Right cardiac atrium (tissue), 5 donors: Measurements from ENCODE around the gene UNC79. TPM values are rescaled to one million over a fixed set of nuclear protein-coding genes. Genes with fewer than 3 reads are reported as not detected.
A peak's percentile ranks its signal among the peaks of the same experiment; 100 is the strongest.

Experiments
- ATAC-seq, 2 donors: fragments of 200-7000 bp; cut with Tn5 transposase; one replicate each; pipeline versions ENCODE4 v1.8.0 to v1.9.1; 2020; ENCODE audit warnings: moderate library complexity in 2 of 2, mild to moderate bottlenecking in 1 of 2
- DNase-seq, 3 donors: peaks; one replicate each; pipeline ENCODE4 v3.0.0-alpha.2; 2020
- H3K27ac ChIP-seq: one replicate; pipeline ENCODE4 v1.5.1; 2013; ENCODE audit warnings: mild to moderate bottlenecking, low read length, control low read depth, moderate library complexity
- H3K27me3 ChIP-seq: one replicate; pipeline ENCODE4 v1.6.1; 2013; ENCODE audit not compliant: control insufficient read depth, insufficient read depth
- H3K4me1 ChIP-seq: one replicate; pipeline ENCODE4 v1.6.1; 2013; ENCODE audit warnings: low read length; ENCODE audit not compliant: control insufficient read depth, insufficient read depth
- H3K4me3 ChIP-seq: one replicate; pipeline ENCODE4 v1.5.1; 2013; ENCODE audit warnings: low read length, control low read depth
- H3K9me3 ChIP-seq: one replicate; pipeline ENCODE4 v1.6.1; 2013; ENCODE audit warnings: low read length; ENCODE audit not compliant: control insufficient read depth
- WGBS: extraction: QIAGEN DNeasy Blood & Tissue Kit; methylation state at CpG from one replicate; pipeline ENCODE4 v1.1.7; 2013; 5-methylcytosine and 5-hydroxymethylcytosine counted together
- intact Hi-C, 4 donors: fragments of 100-400 bp; cut with DNase I; formaldehyde crosslinking; loops; one replicate each; pipeline versions ENCODE4 v1.11.0 to v1.14.0; 2022 to 2023
- polyA plus RNA-seq: library from polyadenylated mRNA; stranded (reverse); fragments of 200-250 nt; gene quantifications from one replicate; pipeline ENCODE4 v1.2.3, GENCODE V29; 2013
- total RNA-seq, 4 donors: library from RNA; stranded (reverse); fragmentation: NEBNext Ultra II Directional; extraction: Animal tissue kit (Norgen Biotek cat#: 25700); gene quantifications; one replicate each; pipeline ENCODE4 v1.2.1, GENCODE V29; 2021
- donor health status: healthy with polysubstance abuse.
- donor health status: DM: no; HTN: yes; CAD: no.
- donor health status: DM: no; HTN: no; CAD: no.
- donor health status: DM: no; HTN: yes; CAD: no; lungs with severe emphysema.
- donor health status: DM: yes; HTN: yes; CAD: no.

Gene UNC79
- total and polyA plus RNA-seq, 5 donors, result 0.16 to 0.40 (median 0.22) TPM

DNA sequence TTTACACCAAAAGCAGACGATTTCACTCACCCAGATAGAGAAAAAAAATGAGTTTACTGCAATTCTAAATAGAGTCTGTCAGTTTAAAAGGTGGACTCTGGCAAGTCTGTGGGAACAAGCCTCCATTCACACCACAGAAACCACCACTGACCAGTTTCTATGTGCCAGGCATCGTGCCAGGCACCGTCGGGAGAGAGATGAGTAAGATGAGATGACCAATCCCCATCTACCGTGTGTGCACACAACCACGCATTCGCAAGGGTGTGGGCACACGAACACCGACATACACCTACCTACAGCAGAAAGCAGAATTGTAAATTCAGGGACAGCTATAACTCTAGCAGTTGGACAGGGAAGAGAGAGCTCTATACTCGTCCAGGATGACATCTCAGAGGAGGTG, 299.3 kb downstream of the UNC79 start:
- Histone ChIP-seq H3K27me3 (no peaks in the 10 kb centered on the region), H3K9me3 (no peaks in the 10 kb centered on the region), H3K27ac (no peak overlapping the region), H3K4me3 (no peak overlapping the region), H3K4me1 (no peaks in the 10 kb centered on the region)
- ATAC-seq (no peak), DNase-seq (no peak)
- intact Hi-C loops, result no loop called here
- 81% methylated on average over 10 of the region's 10 CpGs for WGBS

DNA sequence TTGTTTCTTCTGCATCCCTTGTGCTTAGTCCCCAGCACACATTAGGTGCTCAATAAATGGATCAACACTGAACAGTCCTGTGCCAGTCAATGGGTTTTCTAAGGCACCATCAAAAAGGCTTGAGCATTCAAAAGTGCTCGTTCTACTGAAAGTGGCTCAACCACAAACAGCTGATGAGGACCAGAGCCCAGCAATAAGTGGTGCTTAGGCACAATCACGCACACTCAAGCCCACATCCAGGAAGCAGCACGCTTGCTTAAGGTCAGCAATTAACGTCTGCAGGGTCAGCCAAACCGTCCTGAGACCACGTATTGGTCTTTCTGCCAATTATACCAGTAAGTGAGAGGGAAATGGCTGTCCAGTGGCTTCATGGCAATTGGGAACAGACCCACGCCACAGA, 301.0 kb downstream of the UNC79 start:
- H3K4me1 ChIP-seq, result no peaks in the 10 kb centered on the region
- intact Hi-C loops, result no loop called here
- no peak for ATAC-seq
- DNase-seq, result no peak
- WGBS, result 53% methylated on average over 7 of the region's 7 CpGs
- no peak overlapping the region for H3K27ac ChIP-seq
- H3K27me3 ChIP-seq, result no peaks in the 10 kb centered on the region
- no peak overlapping the region for H3K4me3 ChIP-seq
- H3K9me3 ChIP-seq, result no peaks in the 10 kb centered on the region

DNA sequence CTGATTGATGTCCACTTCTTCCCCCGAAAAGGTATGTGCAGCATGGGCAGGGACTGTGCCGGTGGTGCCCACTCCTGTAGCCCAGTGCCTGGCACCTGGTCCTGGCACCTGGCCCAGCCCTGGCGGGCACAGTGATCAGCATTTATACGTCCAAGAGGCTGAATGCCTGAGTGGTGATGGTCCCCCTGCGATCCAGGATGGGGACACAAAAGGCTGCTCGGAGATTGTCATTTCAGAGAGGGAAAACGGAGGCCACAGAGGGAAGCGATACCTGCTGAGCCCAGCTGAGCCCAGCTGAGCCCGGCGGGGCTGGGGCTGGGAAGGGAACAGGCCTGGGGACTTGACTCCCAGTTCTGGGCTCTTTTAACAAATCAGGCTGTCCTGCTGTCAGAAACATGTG, 301.8 kb downstream of the UNC79 start:
- ATAC-seq, result no peak
- Histone ChIP-seq H3K27ac (no peak overlapping the region), H3K9me3 (no peaks in the 10 kb centered on the region), H3K4me1 (no peaks in the 10 kb centered on the region), H3K4me3 (no peak overlapping the region), H3K27me3 (no peaks in the 10 kb centered on the region)
- DNase-seq, result no peak
- WGBS, result 82% methylated on average over 10 of the region's 10 CpGs
- intact Hi-C loops, result no loop called here

DNA sequence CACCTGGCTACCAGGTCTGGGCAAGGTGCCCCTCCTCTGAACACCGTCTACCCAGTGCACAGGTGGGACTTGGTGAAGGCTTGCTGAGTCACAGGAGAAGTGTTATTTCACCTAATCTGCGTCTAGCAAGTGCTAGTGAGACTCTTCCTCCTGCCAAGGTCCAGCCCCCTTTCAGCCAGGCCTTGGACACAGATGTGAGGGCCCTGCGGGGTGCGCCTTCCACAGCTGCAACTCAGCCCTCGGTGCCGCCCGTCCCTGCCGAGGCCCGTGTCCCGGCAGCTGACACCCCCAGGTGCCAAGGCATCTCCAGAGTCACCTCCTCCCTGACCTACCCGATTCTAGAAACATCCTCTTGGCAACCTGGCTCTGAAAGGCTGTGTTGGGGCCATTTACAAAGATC, 302.5 kb downstream of the UNC79 start:
- ATAC-seq (no peak), DNase-seq (no peak)
- Histone ChIP-seq H3K4me3 (no peak overlapping the region), H3K27me3 (no peaks in the 10 kb centered on the region), H3K27ac (no peak overlapping the region), H3K4me1 (no peaks in the 10 kb centered on the region), H3K9me3 (no peaks in the 10 kb centered on the region)
- intact Hi-C loops, result no loop called here
- 54% methylated on average over 11 of the region's 11 CpGs for WGBS

DNA sequence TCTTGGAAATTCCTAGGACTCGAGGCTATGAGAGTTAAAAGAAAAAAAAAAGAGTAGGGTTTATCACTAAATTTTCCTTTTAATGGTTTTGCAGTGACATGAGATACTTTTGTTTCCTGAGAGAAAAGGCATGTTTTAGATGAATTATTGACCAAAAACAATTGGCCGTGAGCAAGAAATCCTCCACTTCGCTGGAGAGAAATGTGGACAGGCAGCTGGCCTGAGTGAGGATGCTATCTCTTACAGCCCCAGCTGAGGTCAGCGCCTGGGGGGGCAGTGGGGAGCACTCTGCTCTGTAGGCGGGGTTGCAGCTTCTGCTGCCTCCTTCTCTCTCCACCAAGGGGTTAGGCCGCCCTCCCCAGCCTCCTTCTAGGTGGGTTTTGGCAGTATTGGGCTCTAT, 302.9 kb downstream of the UNC79 start:
- H3K27me3 ChIP-seq, result no peaks in the 10 kb centered on the region
- ATAC-seq (no peak), DNase-seq (peak in 2 of 3 donors; percentile 25 to 67)
- H3K9me3 ChIP-seq, result no peaks in the 10 kb centered on the region
- H3K4me1 ChIP-seq, result no peaks in the 10 kb centered on the region
- intact Hi-C loops, result no loop called here
- H3K4me3 ChIP-seq, result no peak overlapping the region
- whole genome bisulfite sequencing, result 49% methylated on average over 6 of the region's 6 CpGs
- no peak overlapping the region for H3K27ac ChIP-seq

DNA sequence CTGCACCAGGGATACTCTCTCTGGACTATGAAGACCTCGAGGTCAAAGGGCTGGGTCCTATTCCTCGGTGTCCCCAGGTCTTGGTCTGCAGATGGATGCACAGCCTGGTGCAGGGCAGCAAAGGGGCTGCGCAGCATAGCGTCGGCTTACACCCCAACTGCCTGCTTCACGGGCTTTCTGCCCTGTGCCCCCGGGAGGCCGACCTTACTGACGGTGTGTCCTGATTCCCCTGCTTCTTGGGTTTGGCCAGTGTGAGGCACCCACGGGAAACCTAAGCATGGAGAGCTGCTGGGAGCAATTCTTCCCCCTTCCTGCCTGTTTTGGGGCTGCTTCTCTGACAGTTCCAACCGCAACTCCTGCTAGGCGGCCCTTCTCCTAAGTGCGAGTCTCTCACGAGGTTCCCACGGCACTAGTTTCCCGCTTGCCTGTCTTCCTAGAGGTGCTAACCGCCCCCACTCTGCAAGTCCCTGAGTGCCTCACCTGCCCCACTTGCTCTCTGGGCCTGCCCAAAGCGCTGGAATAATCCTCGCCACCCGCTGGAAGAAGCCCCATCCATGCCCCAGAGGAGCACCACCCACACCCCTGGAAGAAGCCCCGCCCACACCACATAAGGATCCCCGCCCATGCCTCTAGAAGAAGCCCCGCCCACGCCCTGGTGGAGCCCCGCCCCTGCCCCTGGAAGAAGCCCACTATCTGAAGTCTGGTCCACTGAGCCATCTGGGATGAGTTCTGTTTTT, 303.5 kb downstream of the UNC79 start:
- Histone ChIP-seq H3K9me3 (no peaks in the 10 kb centered on the region), H3K4me3 (no peak overlapping the region), H3K27me3 (no peaks in the 10 kb centered on the region), H3K27ac (no peak overlapping the region), H3K4me1 (no peaks in the 10 kb centered on the region)
- intact Hi-C loops, result no loop called here
- peak in 2 of 3 donors; percentile 62 to 65 for DNase-seq
- 84% methylated on average over 25 of the region's 25 CpGs for WGBS
- ATAC-seq, result no peak

DNA sequence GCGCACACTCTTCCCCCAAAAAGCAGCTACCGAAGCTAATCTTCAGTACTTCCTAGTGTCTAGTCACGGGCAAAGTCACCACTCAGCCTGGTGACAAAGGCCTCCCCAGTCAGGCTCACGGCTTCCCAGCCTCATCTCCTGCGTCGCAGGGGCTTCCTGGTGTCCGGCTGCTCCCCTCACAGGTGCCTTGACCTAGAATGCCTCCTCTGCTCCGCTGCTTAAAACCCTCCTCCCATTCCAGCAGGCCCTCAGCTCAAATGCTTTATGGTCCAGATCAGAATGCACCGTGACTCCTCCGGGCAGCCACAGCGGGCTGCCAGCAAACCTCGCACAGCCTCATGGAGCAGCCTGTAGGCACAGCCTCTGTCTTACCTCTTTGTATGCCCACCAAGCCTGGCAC, 304.5 kb downstream of the UNC79 start:
- Histone ChIP-seq H3K27ac (no peak overlapping the region), H3K9me3 (no peaks in the 10 kb centered on the region), H3K4me1 (no peaks in the 10 kb centered on the region), H3K4me3 (no peak overlapping the region), H3K27me3 (no peaks in the 10 kb centered on the region)
- no peak for DNase-seq
- intact Hi-C loops, result no loop called here
- no peak for ATAC-seq
- 91% methylated on average over 12 of the region's 12 CpGs for WGBS

DNA sequence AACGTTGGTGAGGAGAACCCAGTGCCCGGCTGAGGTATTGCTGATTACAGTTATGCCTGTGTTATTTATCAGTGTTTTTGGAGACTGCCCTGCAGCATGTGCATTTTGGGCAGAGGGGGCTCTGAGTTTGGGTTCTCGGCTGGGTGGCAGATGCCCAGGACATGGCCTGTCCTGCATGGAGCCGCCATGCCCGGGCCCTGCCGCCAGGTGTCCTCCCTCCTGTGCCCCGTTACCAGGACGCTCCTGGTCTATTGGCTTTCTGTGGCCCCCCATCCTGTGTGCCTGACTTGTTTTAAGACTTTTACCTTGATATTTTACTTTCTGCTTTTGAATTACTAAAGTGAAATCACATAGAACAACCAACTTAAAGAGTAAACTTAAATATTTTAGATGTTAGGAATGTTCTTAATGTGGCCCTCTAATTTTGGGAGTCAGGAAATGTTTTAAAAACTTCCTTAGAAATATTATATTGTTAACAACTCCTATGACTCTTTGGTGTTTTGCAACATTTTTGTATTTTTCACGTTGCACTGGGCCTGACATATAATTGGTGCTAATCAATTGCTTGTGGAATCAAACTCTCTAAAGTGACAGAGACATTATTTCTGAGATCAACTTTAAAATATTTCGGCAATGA, 305.8 kb downstream of the UNC79 start:
- ATAC-seq (no peak), DNase-seq (peak in 1 of 3 donors; percentile 40)
- H3K27ac ChIP-seq, result no peak overlapping the region
- no peak overlapping the region for H3K4me3 ChIP-seq
- intact Hi-C loops, result no loop called here
- H3K4me1 ChIP-seq, result no peaks in the 10 kb centered on the region
- H3K27me3 ChIP-seq, result no peaks in the 10 kb centered on the region
- no peaks in the 10 kb centered on the region for H3K9me3 ChIP-seq
- WGBS, result 77% methylated on average over 10 of the region's 10 CpGs

DNA sequence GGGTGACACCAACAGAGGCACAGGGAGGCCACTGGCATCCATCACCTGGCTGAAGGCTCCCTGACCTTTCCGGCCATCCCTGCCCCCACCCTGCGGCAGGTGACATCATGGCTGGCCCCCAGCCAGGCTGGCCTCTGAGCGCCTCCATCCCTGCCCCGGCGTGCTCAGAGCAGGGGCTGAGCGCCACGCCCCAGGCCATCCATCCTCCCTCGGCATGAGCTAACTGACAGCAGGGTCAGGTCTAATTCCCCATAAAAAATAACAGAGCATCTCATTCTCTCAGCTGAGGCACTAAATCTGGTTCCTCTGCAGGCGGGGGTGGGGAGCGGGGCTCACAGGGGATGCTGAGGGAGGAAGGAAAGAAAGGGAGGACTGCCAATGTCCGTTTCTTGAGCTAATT, 306.9 kb downstream of the UNC79 start:
- WGBS, result 76% methylated on average over 11 of the region's 11 CpGs
- no peaks in the 10 kb centered on the region for H3K27me3 ChIP-seq
- intact Hi-C loops, result no loop called here
- H3K4me1 ChIP-seq, result peaks cover 3% of the 10 kb centered on the region
- no peak overlapping the region for H3K4me3 ChIP-seq
- ATAC-seq, result no peak
- no peaks in the 10 kb centered on the region for H3K9me3 ChIP-seq
- peak in 1 of 3 donors; percentile 26 for DNase-seq
- no peak overlapping the region for H3K27ac ChIP-seq

DNA sequence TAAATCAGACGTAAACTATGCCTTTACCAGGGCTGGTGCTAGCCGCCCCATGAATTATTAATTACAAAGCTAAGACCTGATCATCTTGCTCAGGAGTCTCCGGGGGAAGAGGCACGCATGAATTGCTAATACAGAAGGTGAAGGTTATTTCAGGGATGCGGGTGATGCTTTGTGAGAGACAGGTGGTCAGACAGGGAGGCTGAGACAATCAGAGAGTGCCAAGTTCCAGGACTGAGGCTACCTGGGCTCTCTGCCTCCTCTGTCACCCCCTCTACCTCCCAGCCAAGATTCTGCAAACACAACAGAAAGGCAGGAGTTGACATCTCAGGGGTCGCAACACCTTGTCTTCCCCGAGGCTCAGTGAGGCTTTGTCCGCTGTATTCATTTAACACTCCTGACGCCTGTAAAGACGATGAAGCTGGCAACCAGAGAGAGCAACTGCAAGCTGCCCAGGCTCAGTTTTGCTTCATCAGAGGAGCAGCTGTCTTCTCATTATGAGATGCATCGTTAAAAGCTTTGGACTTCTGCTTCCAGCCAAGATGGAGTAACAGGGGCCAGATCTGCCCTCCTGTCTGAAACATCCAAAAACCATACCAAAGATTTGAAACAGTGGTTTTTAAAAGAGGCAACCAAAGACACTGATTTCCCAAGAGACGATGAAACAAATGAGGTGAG, 311.0 kb downstream of the UNC79 start:
- intact Hi-C loops, result no loop called here
- Histone ChIP-seq H3K4me1 (peaks cover 8% of the 10 kb centered on the region), H3K27me3 (no peaks in the 10 kb centered on the region), H3K4me3 (no peak overlapping the region), H3K27ac (no peak overlapping the region), H3K9me3 (no peaks in the 10 kb centered on the region)
- WGBS, result 83% methylated on average over 12 of the region's 12 CpGs
- no peak for ATAC-seq
- no peak for DNase-seq

DNA sequence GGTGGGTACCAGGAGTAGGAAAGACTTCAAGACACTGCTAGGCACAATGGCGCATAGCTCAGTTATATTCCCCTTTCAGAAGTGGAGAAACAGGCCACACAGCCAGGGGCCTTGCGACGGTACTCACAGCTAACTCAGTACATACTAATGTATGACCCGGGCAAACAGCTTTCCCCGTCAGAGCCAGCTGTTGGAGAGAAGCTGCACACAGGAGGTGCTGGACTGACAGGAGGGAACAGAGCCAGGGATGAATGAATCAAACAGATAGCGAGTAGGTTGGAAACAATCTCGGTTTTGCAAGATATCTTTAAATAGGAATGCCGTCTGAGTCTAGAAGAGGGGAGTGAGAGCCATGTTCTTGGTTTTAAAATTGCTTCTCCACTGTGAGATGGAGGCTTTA, 312.0 kb downstream of the UNC79 start:
- H3K9me3 ChIP-seq, result no peaks in the 10 kb centered on the region
- peaks cover 8% of the 10 kb centered on the region for H3K4me1 ChIP-seq
- no peaks in the 10 kb centered on the region for H3K27me3 ChIP-seq
- 32% methylated on average over 8 of the region's 8 CpGs for WGBS
- peak overlapping the region; percentile 87 for H3K27ac ChIP-seq
- ATAC-seq, result peak; percentile 81 to 87
- intact Hi-C loops, result no loop called here
- peak; percentile 59 to 67 (median 64) for DNase-seq
- H3K4me3 ChIP-seq, result no peak overlapping the region
